ENCODE data around the gene CNTNAP4. TPM values are rescaled to one million over a fixed set of nuclear protein-coding genes. Genes with fewer than 3 reads are reported as not detected.

The CNTNAP4 gene
- total and polyA plus RNA-seq, 2 of the 13 experiments (the other 11 are each of a cell fraction or from before 2014, with no cell fraction given) = not detected

DNA sequence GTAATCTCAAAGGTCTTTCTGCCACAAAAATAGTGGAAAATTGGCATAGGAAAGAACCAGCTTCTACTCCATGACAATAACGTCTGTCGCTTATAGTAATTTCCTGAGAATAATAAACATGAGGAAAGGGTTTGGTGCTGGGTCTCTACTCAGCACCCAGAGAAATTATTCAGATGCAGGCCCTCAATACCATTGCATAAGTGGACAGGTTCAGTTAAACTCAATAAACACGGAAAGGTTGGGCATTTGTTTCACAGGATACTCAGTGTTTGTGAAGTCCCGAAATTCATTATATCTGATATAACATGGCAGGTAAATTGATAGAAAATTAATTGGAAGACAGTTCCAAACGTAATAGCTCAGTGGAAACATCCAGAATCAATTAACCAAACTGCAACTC lies 254.0 kb downstream of the CNTNAP4 start:
- Histone ChIP-seq H3K4me3 (replicated peaks in 1 of 3; ENCODE audit: insufficient read depth in 1 of 3, low read depth in 2 of 3, low read length in 3 of 3) (no peak overlapping the region), H3K4me2 (ENCODE audit: low read depth, low read length) (no peak overlapping the region), H3K27me3 (ENCODE audit: control insufficient read depth in 1 of 2, insufficient read depth in 2 of 2, low read length in 2 of 2) (no peaks in the 10 kb centered on the region), H3K36me3 (replicated peaks in 1 of 2; ENCODE audit: control insufficient read depth in 1 of 2, insufficient read depth in 2 of 2, low read length in 2 of 2) (no peaks in the 10 kb centered on the region), H3K79me2 (ENCODE audit: insufficient read depth, low read length) (no peaks in the 10 kb centered on the region), H3K4me1 (ENCODE audit: insufficient read depth, low read length) (peaks cover 18% of the 10 kb centered on the region), H2AFZ (ENCODE audit: low read length) (no peak overlapping the region), H3K27ac (ENCODE audit: extremely low read length, insufficient read depth, low read length) (no peak overlapping the region), H3K9ac (ENCODE audit: insufficient read depth, low read depth, low read length) (no peak overlapping the region), H4K20me1 (ENCODE audit: insufficient read depth, low read length) (no peaks in the 10 kb centered on the region), H3K9me3 (ENCODE audit: low read length) (no peaks in the 10 kb centered on the region)
- DNase-seq (ENCODE audit: low spot score) (no peak), FAIRE-seq (no peak), ATAC-seq (no peak)
- WGBS (ENCODE audit: low lambda C conversion rate) = 37% methylated on average over 5 of the region's 5 CpGs
- TF ChIP-seq KLF6 (CRISPR knock-in tag; IDR thresholded peaks at IDR 0.05) (no peak), HBP1 (CRISPR knock-in tag; IDR thresholded peaks at IDR 0.05; ENCODE audit: low read depth) (no peak), ATM (IDR thresholded peaks at IDR 0.05; ENCODE audit: borderline replicate concordance) (no peak), ZNF556 (CRISPR knock-in tag; IDR thresholded peaks at IDR 0.05; ENCODE audit: borderline replicate concordance) (no peak), ZNF709 (CRISPR knock-in tag; IDR thresholded peaks at IDR 0.05) (no peak), CHD2 (IDR thresholded peaks at IDR 0.05; ENCODE audit: low read depth, low read length) (no peak), RAD21 (CRISPR knock-in tag; IDR thresholded peaks at IDR 0.05) (no peak), NFE2L2 (IDR thresholded peaks at IDR 0.05; ENCODE audit: low read length) (no peak), ZNF383 (CRISPR knock-in tag; IDR thresholded peaks at IDR 0.05; ENCODE audit: borderline replicate concordance) (no peak), ZNF747 (CRISPR knock-in tag; IDR thresholded peaks at IDR 0.05; ENCODE audit: borderline replicate concordance) (no peak), KLF11 (CRISPR knock-in tag; IDR thresholded peaks at IDR 0.05) (no peak), RNF2 (conservative IDR thresholded peaks at IDR 0.05; ENCODE audit: low read depth) (no peak), AGO2 (optimal IDR thresholded peaks at IDR 0.05; ENCODE audit: low read depth, low read length) (no peak)
- in situ Hi-C loops (cut with HindIII; ENCODE audit: extremely low pct_ligation_motif_present, low pct_unique_long_range_greater_than_20kb) (no loop called here), intact Hi-C loops (cut with micrococcal nuclease; ENCODE audit: unreplicated experiment) (no loop called here)
- BruUV-seq (replicated peaks) = no TSS peak
- ChIA-PET POLR2A (no interaction called here), CTCF (ENCODE audit: low intra/inter-chr PET ratio, low total read pairs) (no interaction called here)

Measured in HepG2 (cell line).